A673 (cell line): ENCODE measurements around the gene PRF1.
A peak's percentile ranks its signal among the peaks of the same experiment; 100 is the strongest.

Experiments used
- CTCF ChIP-seq: fragments of 300-800, 200-600 bp; sonication (generic); conservative IDR thresholded peaks from 2 replicates; pipeline ENCODE4 v1.5.1; 2017; ENCODE audit warnings: low read depth, mild to moderate bottlenecking, antibody characterized with exemption, low read length, moderate library complexity, mixed read lengths
- EZH2 ChIP-seq: fragments of 200-600 bp; sonication (generic); IDR thresholded peaks from 2 replicates; pipeline ENCODE4 v1.6.1; 2017; ENCODE audit warnings: borderline replicate concordance, low read depth, mild to moderate bottlenecking, mixed read lengths, antibody characterized with exemption, low read length; ENCODE audit not compliant: poor library complexity, severe bottlenecking

GRCh38 chr10:70558871-70559810 lies 43.4 kb downstream of the PRF1 start:
- TF ChIP-seq CTCF (peak; percentile 74), EZH2 (no peak)
